GM11168 (cell line): ENCODE results near the gene ANKRD33B.
"Not testable (repeated sequence)": the region's sequence is repeated elsewhere in the genome, so short reads cannot be mapped to it uniquely, and the experiment has no call there.

ENCODE experiments used
- in situ Hi-C: fragments of 300-500 bp; cut with MboI; formaldehyde crosslinking; loops from one replicate; pipeline ENCODE4 v1.12.0; 2022; ENCODE audit warnings: low sequenced_read_pairs; ENCODE audit not compliant: unreplicated experiment

ANKRD33B gene

GRCh38 chr5:10563945-10564837, at the start of gene ANKRD33B:
TSS of gene ANKRD33B (plus strand) at chr5:10564070. CDS start at chr5:10564468, 398 bp downstream.
- in situ Hi-C loops = no loop called here

DNA sequence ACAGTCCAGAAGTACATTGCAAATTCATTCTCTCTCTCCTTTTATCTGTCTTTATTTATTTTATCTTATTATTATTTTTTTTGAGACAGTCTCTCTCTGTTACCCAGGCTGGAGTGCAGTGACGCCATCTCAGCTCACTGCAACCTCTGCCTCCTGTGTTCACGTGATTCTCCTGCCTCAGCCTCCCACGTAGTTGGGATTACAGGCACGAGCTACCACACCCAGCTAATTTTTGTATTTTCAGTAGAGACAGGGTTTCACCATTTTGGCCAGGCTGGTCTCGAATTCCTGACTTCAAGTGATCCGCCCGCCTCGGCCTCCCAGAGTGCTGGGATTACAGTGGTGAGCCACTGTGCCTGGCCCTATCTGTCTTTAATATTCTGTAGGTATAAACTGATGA, 49.3 kb upstream of the ANKRD33B start:
- in situ Hi-C loops = not testable (repeated sequence)

DNA sequence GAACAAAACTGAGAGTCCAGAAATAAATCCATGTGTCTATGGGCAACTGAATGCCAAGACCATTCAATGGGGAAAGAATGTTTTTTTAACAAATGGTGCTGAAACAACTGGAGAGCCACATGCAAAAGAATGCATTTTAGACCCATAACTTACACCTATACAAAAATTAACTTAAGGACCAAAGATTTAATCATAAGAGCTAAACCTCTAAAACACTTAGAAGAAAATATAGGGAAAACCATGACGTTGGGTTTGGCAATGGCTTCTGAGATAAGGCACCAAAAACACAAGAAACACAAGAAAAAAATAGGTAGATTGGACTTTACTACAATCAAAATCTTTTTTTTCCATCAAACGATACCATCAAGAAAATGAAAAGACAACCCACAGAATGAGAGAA, 48.4 kb upstream of the ANKRD33B start:
- in situ Hi-C loops = no loop called here

GRCh38 chr5:10518347-10518746, 45.5 kb upstream of the ANKRD33B start:
- in situ Hi-C loops = no loop called here

GRCh38 chr5:10519729-10520128, 44.1 kb upstream of the ANKRD33B start:
- in situ Hi-C loops = no loop called here

GRCh38 chr5:10520706-10521105, 43.2 kb upstream of the ANKRD33B start:
- in situ Hi-C loops = no loop called here

- in situ Hi-C loops = no loop called here
Measured at GRCh38 chr5:10521466-10522223, 42.2 kb upstream of the ANKRD33B start.

DNA sequence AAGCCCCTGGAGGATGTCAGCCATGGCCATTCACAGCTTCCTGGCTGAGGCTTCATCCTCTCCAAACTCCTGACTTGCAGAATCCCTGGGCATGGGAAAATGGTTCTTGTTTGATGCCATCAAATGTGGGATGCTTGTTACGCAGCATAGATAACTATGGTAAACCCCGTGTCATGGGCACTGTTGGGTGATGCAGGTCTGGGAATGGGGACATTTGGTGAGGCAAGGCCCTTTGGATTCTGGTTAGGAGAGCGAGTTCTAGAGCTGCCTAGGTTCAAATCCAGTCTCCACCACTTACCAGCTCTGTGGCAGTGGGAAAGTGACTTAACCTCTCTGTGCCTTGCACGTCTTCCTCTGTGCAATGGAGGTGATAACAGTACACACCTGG, 41.7 kb upstream of the ANKRD33B start:
- in situ Hi-C loops = no loop called here

- in situ Hi-C loops = no loop called here
Measured at GRCh38 chr5:10524376-10525123, 39.3 kb upstream of the ANKRD33B start.

GRCh38 chr5:10525124-10525495, 38.8 kb upstream of the ANKRD33B start:
- in situ Hi-C loops = no loop called here

DNA sequence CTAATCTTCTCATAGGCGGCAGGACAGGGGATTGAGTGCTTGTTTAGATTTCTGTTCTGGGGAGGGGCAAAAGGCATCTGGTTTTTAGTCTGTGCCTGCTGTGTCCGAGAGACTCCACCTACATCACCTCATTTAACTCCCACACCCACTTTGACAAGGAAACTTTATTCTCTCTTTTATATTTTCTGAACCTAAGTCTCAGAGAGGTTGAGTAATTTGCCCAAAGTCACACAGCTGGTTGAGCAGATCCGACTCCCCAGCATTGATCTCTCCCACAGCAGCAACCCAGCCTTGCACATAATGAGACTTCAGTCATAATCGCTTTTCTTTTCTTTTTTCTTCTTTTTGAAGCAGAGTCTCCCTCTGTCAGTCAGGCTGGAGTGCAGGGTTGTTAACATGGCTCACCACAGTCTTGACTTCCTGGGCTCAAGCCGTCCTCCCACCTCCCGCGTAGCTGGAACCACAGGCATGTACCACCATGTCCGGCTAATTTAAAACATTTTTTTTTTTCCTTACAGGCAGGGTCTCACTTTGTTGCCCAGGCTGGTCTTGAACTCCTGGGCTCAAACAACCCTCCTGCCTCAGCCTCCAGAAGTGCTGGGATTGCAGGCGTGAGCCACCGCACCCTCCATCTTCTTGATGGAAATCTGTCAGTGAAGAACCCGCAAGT, 36.5 kb upstream of the ANKRD33B start:
- in situ Hi-C loops = no loop called here

GRCh38 chr5:10528056-10528816, 35.6 kb upstream of the ANKRD33B start:
- in situ Hi-C loops = no loop called here

- in situ Hi-C loops = no loop called here
Measured at GRCh38 chr5:10528827-10529226, 35.0 kb upstream of the ANKRD33B start.

DNA sequence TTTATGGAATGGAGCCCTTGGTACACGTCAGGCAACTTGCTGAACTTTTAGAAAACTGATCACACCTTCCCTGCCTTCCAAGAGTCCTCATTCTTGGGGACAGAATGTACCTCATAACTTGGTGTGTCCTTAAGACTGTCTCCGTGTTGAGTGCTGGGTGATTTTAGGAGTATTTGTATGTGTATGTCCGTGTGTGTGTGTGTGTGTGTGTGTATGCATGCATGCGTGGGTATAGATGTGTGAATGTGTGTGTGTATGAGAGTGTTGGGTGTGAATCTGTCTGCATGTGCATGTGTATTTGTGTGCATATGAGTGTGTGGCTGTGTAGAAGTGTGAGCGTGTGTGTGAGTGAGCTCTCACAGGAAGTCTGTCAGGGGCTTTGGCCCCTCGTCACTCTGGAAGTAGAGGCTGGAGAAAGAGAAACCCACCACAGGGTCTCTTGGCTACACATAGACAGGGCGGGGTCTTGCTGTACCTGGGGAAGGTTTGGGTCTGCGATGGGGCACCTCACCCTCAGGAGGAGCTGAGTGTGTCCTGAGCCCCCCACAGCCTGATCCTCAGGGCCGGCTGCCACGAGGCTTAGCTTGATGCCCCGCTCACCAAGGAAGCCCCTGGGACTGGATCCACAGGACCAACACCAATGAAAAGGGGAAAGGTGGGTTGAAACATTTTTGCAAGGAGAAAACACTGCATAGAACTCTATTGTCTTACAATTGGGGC, 33.1 kb upstream of the ANKRD33B start:
- in situ Hi-C loops = no loop called here

- in situ Hi-C loops = no loop called here
Measured at GRCh38 chr5:10532421-10532820, 31.4 kb upstream of the ANKRD33B start.

GRCh38 chr5:10533226-10533625, 30.6 kb upstream of the ANKRD33B start:
- in situ Hi-C loops = no loop called here

DNA sequence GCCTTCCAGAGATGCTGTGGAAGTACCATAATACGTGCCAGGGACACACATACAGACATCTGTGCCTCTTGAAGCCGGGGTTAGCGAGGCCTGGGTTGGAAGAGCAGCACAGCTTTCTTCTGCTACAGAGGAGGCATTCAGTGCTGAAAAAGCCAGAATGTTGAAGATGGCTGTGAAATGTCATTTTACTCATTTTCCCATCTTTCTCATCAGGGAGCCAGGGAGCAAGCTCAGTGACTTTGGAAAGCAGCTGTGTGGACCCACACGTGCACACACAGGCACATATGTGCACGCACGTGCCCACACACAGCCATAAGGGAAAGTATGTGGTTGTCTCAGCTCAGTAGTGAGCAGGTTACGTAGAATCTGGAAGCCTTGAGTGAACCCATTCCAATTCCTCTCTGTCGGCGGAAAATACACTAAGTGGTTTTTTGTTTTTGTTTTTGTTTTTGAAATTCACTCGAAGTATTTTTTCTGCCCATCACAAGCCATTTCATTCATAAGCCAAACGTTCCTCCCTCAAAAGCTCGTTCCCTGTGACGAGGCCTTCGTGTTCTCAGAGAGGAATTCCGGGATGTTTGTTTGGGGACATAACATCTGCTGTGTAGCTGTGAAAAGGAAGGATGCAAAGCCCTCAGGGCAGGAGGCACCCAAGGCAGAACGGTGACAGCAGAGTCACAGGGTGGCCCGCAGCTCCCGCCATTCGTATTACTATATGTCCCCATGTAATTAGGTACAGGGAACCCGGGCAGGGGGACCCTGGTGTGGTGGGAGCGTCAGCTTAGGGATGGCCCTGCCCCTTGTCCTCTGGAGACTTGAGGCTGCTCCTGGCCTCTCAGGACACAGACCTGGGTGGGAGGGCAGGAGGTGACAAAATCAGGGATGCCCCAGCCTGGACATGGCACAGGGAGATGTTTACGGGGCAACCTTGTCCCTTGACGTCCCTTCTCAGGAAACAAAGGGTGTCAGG, 29.0 kb upstream of the ANKRD33B start:
- in situ Hi-C loops = no loop called here

- in situ Hi-C loops = no loop called here
Measured at GRCh38 chr5:10536511-10536910, 27.4 kb upstream of the ANKRD33B start.
